Measurements from ENCODE around the gene TRIO.

GRCh38 chr5:14401639-14402038 is 258.5 kb downstream of the TRIO start:
- TF ChIP-seq CTCF (optimal IDR thresholded peaks at IDR 0.05 in 1 of 3, IDR thresholded peaks at IDR 0.05 in 1 of 3, conservative IDR thresholded peaks at IDR 0.05 in 1 of 3; ENCODE audit: extremely low read depth in 1 of 3, insufficient read depth in 2 of 3, low read length in 3 of 3) (no peak), EZH2 (IDR thresholded peaks at IDR 0.05; ENCODE audit: low read length) (no peak)

Measured in keratinocyte (primary cell).